ENCODE measurements around the gene CCDC97.
"Not testable (repeated sequence)": the region's sequence is repeated elsewhere in the genome, so short reads cannot be mapped to it uniquely, and the experiment has no call there.

Gene CCDC97

DNA sequence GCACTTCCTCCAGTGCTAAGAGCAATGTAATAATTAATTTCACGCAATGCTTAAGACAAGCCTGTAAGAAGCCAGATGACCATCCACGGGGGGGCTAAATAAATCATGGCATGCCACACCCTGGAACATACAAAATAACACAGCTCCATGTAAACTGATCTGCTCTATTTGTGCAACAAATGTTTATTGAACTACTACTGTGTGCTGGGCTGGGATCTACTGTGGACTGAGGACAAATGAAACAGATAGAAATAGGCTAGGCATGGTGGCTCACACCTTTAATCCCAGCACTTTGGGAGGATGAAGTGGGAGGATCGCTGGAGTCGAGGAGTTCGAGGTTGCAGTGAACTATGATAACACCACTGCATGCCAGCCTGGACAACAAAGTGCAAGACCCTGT lies 22.5 kb downstream of the CCDC97 start:
- in situ Hi-C loops (cut with HindIII; ENCODE audit: low sequenced_read_pairs): no loop called here
- no peak for DNase-seq (ENCODE audit: low read depth, low spot score)
- TF ChIP-seq, protein P1, sequence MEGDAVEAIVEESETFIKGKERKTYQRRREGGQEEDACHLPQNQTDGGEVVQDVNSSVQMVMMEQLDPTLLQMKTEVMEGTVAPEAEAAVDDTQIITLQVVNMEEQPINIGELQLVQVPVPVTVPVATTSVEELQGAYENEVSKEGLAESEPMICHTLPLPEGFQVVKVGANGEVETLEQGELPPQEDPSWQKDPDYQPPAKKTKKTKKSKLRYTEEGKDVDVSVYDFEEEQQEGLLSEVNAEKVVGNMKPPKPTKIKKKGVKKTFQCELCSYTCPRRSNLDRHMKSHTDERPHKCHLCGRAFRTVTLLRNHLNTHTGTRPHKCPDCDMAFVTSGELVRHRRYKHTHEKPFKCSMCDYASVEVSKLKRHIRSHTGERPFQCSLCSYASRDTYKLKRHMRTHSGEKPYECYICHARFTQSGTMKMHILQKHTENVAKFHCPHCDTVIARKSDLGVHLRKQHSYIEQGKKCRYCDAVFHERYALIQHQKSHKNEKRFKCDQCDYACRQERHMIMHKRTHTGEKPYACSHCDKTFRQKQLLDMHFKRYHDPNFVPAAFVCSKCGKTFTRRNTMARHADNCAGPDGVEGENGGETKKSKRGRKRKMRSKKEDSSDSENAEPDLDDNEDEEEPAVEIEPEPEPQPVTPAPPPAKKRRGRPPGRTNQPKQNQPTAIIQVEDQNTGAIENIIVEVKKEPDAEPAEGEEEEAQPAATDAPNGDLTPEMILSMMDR (IDR thresholded peaks at IDR 0.05; ENCODE audit: low read depth, low read length): no peak
- H3K4me3 ChIP-seq (ENCODE audit: low read depth, low read length): no peak overlapping the region

DNA sequence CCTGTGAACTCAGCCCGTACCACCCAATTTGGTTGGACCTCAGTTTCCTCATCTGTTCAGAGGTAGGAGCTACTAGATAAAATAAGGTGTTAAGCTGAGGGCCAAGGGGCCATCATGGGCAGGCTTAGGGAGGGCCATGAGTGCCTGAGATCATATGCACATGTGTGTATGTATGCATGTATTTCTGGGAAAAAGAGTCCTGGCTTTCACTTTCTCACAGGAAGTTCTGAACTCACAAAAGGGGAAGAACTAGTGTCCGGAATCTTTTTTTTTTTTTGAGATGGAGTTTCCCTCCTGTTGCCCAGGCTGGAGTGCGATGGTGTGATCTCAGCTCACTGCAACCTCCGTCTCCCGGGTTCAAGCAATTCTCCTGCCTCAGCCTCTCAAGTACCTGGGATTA lies 24.8 kb downstream of the CCDC97 start:
- in situ Hi-C loops (cut with HindIII; ENCODE audit: low sequenced_read_pairs): no loop called here
- TF ChIP-seq, protein P1 (IDR thresholded peaks at IDR 0.05; ENCODE audit: low read depth, low read length): no peak
- H3K4me3 ChIP-seq (ENCODE audit: low read depth, low read length): no peak overlapping the region
- no peak for DNase-seq (ENCODE audit: low read depth, low spot score)

DNA sequence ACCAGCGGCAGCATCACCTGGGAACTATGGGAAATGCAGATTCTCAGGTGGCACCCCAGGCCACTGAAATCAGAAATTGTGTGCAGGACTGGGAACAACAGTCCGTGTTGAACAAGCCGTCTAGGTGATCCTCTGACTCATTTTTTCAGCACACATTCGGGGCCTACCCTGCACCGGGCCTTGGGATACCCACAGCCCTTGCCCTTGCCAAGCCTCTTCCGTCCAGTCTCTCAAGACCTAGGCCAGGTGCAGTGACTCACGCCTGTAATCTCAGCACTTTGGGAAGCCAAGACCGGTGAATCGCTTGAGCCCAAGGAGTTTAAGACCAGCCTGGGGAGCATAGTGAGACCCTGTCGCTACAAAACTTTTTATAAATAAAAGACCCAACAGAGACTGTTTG lies 25.5 kb downstream of the CCDC97 start:
- H3K4me3 ChIP-seq (ENCODE audit: low read depth, low read length): no peak overlapping the region
- in situ Hi-C loops (cut with HindIII; ENCODE audit: low sequenced_read_pairs): no loop called here
- TF ChIP-seq, protein P1 (IDR thresholded peaks at IDR 0.05; ENCODE audit: low read depth, low read length): no peak
- DNase-seq (ENCODE audit: low read depth, low spot score): no peak

DNA sequence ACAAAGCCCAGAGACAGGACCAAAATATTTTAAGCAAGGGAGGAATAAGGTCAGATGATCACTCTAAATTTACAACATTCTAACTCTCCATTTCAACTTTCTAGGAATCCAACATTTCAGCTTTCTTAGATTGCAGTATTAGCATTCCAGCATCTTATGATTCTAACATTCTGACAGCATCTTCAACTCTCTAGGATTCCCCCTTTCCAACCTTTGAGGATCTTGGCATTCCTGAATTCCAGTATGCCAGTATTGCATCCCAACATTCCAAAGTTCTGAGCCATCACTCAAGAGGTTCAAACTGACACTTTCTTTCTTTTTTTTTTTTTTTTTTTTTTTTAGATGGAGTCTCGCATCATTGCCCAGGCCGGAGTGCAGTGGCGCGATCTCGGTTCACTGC lies 30.0 kb downstream of the CCDC97 start:
- no peak for DNase-seq (ENCODE audit: low read depth, low spot score)
- in situ Hi-C loops (cut with HindIII; ENCODE audit: low sequenced_read_pairs): no loop called here
- TF ChIP-seq, protein P1 (IDR thresholded peaks at IDR 0.05; ENCODE audit: low read depth, low read length): no peak
- no peak overlapping the region for H3K4me3 ChIP-seq (ENCODE audit: low read depth, low read length)

DNA sequence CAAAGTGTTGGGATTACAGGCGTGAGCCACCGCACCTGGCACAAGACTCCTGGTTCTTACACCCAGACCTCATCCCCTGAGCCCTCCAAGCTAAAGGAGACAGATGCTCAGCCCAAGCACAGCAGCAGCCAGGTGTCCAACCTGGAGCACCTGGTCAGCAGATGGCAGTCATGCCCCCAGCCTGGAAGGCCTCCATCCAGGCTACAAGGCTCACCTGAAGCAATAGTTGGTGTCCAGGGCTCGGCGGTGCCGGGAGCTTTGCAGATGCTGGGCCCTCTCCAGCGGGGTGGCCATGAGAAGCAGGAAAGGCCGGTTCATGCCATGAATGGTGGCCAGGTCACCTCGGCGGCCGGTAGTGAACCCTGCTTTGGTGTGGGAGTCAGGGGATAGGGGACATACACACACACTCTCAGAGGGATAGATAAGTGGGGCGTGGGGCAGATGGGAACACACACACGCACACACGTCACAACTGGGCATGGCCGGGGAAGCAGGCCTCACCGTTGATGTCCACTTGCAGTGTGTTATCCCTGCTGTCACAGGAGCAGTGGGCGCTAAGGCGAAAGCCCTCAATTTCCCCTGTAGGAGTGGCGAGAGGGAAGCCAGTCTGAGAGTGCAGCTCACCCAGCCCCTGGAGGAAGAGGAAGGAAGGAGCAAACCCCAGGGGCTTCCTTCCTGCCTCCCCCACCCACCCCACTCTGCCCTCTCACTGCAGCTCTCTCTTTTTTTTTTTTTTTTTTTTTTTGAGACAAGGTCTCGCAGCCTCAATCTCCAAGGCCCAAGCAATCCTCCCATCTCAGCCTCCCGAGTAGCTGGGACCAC lies 31.9 kb downstream of the CCDC97 start:
- TF ChIP-seq, protein P1 (IDR thresholded peaks at IDR 0.05; ENCODE audit: low read depth, low read length): no peak
- DNase-seq (ENCODE audit: low read depth, low spot score): no peak
- in situ Hi-C loops (cut with HindIII; ENCODE audit: low sequenced_read_pairs): no loop called here
- no peak overlapping the region for H3K4me3 ChIP-seq (ENCODE audit: low read depth, low read length)

DNA sequence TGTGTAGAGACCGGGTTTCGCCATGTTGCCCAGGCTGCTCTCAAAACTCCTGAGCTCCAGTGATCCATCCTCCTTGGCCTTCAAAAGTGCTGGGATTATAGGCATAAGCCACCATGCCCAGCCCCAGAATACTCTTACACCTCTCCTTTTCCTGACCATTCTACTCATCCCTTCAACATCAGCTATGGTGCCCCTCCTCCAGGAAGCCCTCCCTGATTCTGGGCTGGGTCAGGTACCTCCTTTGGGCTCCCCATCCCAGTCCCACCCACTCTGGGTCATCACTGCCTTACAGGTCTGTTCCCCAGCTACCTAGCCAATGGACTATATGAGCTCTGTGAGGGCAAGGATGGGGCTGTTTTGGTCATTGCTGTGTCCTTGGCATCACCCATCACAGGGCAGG lies 34.2 kb downstream of the CCDC97 start:
- TF ChIP-seq, protein P1 (IDR thresholded peaks at IDR 0.05; ENCODE audit: low read depth, low read length): no peak
- in situ Hi-C loops (cut with HindIII; ENCODE audit: low sequenced_read_pairs): no loop called here

DNA sequence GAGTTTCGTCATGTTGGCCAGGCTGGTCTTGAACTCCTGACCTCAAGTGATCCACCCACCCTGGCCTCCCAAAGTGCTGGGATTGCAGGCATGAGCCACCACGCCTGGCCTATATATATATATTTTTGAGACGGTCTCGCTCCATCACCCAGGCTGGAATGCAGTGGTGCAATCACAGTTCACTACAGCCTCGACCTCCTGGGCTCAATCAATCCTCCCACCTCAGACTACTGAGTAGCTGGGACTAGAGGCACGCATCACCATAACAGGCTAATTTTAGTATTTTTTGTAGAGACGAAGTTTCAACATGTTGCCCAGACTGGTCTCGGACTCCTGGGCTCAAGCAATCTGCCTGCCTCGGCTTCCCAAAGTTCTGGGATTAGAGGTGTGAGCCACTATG lies 36.9 kb downstream of the CCDC97 start:
- DNase-seq (ENCODE audit: low read depth, low spot score); H3K4me3 ChIP-seq (ENCODE audit: low read depth, low read length); in situ Hi-C loops (cut with HindIII; ENCODE audit: low sequenced_read_pairs): not testable (repeated sequence)

More for the DNA sequence above, 34.2 kb downstream of the CCDC97 start:
- DNase-seq (ENCODE audit: low read depth, low spot score): no peak
- no peak overlapping the region for H3K4me3 ChIP-seq (ENCODE audit: low read depth, low read length)

All from astrocyte of the spinal cord (primary cell).